AG20443 (cell line): ENCODE data around the gene CHADL.
"Not testable (repeated sequence)": the region's sequence is repeated elsewhere in the genome, so short reads cannot be mapped to it uniquely, and the experiment has no call there.

Experiments
- DNase-seq: peaks from one replicate; pipeline ENCODE4 v3.0.0; 2012; ENCODE audit warnings: low spot score, mixed read lengths

The CHADL gene

GRCh38 chr22:41240377-41241132 lies at the start of gene CHADL:
Gene CHADL, minus strand, starts transcription at chr22:41240931. Its CDS starts 50 bp downstream, at chr22:41240881.
- no peak for DNase-seq

DNA sequence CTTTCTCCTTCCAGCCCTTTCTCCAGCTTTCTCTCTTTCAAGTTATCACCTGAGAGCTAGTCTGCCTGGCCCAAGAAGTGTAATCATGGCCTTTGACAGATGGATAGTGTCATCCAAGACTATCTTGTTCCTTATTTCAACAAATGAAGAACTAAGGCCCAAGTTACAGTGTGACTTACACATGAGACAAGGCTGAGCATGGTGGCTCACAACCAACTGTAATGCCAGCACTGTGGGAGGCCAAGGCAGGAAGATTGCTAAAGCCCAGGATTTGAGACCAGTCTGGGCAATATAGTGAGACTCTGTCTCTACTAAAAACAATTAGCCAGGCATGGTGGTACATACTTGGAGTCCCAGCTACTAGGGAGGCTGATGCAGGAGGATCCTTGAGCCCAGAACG lies 48.9 kb upstream of the CHADL start:
- no peak for DNase-seq

GRCh38 chr22:41288245-41288946 lies 47.7 kb upstream of the CHADL start:
- DNase-seq, result peak; percentile 47

DNA sequence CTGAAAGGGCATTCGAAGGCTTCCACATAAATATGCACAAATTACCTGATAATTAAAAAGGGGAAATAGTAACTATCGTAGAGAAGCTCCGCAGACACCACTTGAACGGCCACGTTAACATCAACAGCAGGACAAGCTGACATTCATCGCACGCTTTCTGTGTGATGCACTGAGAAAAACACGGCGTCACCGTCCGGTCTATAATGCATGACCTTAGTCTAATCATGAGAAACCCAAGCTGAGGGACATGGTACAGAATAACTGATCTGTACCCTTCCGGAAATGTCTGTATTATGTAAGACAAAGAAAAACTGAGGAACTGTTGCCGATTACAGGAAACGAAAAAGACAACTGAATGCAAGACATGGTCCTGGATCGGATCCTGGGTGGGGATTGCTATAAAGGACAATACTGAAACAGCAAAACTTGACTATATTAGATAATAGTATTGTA lies 45.9 kb upstream of the CHADL start:
- no peak for DNase-seq

- DNase-seq, result peak; percentile 97
Observed at GRCh38 chr22:41285820-41286638, 45.3 kb upstream of the CHADL start, which contains the start of gene RANGAP1. Gene RANGAP1, minus strand, starts transcription at chr22:41286187. Its CDS starts 5,143 bp downstream, at chr22:41281044.

GRCh38 chr22:41285441-41285819 lies 44.7 kb upstream of the CHADL start:
- DNase-seq, result peak; percentile 93

GRCh38 chr22:41284465-41284864 lies 43.7 kb upstream of the CHADL start:
- no peak for DNase-seq

DNA sequence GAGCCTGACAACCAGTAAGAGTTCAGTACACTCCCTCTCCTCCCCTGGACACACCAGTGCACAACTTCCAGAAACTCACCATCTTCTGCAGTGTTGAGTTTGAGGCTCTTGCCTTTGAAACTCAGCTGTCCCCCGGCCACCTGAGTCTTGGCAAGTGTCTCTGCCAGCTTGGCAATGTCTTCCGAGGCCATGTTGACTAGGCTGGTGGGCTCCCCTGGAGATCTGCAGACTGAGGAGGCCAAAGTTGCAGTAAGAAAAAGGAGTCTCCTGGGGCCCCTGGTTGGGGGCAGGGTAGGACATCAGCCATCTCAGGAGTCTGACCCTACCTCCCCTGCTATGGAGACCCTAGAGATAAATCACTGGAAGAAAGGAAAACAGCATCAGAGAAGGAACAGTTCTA lies 40.1 kb upstream of the CHADL start:
- no peak for DNase-seq

DNA sequence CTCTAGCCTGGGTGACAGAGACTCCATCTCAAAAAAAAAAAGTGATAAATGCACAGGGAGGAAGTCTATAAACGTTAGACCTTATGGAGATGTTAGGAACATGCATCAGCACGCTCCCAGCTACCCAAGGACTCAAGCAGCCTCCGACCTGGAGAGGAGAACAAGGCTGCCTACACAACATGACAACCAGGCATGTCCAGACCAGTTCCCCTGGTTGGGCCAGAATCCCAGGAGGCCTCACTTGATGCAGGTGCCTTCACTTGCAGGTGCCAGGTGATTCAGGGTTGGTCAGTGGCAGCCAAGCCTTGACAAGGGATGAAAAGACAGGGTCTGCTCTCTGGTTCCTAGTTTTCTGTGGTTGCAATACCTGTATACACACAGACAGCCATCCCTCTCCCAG lies 39.3 kb upstream of the CHADL start:
- DNase-seq, result no peak

- no peak for DNase-seq
Observed at GRCh38 chr22:41274856-41275255, 34.1 kb upstream of the CHADL start.

DNA sequence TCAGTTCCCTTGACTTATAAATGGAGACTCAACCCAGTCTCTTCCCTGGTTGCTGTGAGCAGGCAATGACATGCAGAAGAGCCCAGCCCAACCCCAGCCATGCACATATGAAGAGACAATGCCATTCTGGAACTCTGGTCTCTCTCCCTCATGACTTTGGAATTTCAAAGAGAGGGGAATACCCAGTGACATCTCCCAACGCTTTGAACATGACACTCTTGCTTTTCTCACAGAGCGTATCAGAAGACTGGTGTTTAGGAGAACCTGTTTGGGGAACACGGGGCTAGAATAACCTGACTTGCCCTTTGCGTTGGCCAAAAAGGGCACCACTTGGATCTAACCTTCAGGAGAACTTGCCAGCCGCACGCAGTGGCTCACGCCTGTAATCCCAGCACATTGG lies 32.4 kb upstream of the CHADL start:
- no peak for DNase-seq

- no peak for DNase-seq
Observed at GRCh38 chr22:41271787-41272186, 31.1 kb upstream of the CHADL start.

GRCh38 chr22:41267958-41268357 lies 27.2 kb upstream of the CHADL start:
- no peak for DNase-seq

- DNase-seq, result no peak
Observed at GRCh38 chr22:41264408-41264941, 23.7 kb upstream of the CHADL start.

DNA sequence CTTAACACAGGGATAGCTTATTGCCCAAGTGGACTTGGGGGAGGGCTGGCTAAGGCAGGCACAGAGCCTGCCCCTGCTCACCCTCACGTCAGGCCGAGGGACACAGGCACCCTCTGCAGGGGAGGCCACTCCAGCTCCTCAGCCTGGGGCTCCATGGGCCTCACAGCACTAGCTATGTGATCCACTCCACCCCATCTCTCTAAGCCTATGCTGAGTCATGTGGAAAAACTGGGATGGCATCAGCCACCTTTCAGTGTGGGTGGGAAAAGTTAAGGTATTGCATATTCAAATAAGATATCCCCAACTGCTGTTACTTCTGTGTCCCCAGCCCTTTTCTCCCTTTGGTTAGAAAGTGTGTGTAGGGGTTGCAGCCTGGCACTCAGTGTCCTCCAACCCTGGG lies 23.0 kb upstream of the CHADL start:
- DNase-seq, result no peak

- DNase-seq, result no peak
Observed at GRCh38 chr22:41262250-41262765, 21.6 kb upstream of the CHADL start.

- DNase-seq, result no peak
Observed at GRCh38 chr22:41261541-41262249, 21.0 kb upstream of the CHADL start.

DNA sequence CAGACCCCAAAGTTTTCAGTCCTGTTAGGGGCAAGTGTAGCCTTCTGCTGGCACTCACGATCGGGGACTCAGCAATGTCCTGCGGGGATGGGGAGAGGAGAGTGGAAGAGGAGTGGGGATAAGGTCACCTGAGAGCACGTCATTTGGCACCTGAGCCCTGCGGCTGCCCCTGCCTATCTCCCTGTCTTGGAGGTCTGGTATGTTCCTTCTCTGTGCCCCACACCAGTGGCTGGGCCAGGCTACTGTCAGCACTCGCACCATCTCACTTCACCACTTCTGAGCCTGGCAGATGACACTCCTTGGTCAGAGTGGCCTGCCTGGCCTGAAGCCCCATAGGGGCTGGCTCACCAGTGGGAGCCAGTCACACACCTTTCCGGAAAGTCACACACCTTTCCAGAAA lies 20.1 kb upstream of the CHADL start:
- no peak for DNase-seq

GRCh38 chr22:41259756-41260155 lies 19.0 kb upstream of the CHADL start:
- not testable (repeated sequence) for DNase-seq

DNA sequence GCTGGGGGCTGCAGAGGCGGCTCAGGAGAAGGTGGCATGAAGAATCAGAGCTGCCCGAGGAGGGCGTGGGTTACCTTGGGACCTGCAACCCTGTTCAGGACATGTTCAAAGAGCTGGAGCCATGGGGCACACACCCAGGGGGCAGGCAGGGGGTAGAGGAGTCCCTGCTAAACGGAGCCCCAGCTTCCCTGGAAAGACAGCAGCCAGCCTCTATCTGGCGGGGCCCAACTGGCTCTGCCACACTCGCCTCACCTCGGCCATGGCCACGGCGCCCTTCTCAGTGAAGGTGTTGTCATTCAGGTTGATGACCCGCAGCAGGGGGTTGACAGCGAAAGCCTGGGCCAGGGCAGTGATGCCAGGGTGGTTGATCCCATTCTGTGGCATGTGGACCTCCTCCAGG lies 17.0 kb upstream of the CHADL start:
- DNase-seq, result no peak
